Immature natural killer cell (primary cell): Measurements from ENCODE around the gene ARID1B. TPM values are rescaled to one million over a fixed set of nuclear protein-coding genes. Genes with fewer than 3 reads are reported as not detected.
A peak's percentile ranks its signal among the peaks of the same experiment; 100 is the strongest.

Experiments used
- DNase-seq, 3 donors: peaks; one replicate each; pipeline ENCODE4 v3.0.0; 2022; ENCODE audit warnings: mixed read lengths in 1 of 3
- H3K27ac Mint-ChIP-seq, 6 donors: one replicate each; pipeline ENCODE4 v1.8.0; 2020; ENCODE audit warnings: mixed read lengths in 6 of 6, mild to moderate bottlenecking in 5 of 6, inconsistent platforms in 4 of 6, moderate library complexity in 3 of 6
- H3K27me3 Mint-ChIP-seq, 3 donors: one replicate each; pipeline ENCODE4 v1.8.0; 2020 to 2021; ENCODE audit warnings: low read depth in 3 of 3, mild to moderate bottlenecking in 3 of 3, mixed read lengths in 3 of 3, moderate library complexity in 3 of 3, inconsistent platforms in 1 of 3
- H3K36me3 Mint-ChIP-seq, 3 donors: one replicate each; pipeline ENCODE4 v1.8.0; 2020; ENCODE audit warnings: mixed read lengths in 3 of 3, inconsistent platforms in 2 of 3, mild to moderate bottlenecking in 2 of 3
- H3K4me1 Mint-ChIP-seq, 2 donors: one replicate each; pipeline ENCODE4 v1.8.0; 2020; ENCODE audit warnings: inconsistent platforms in 2 of 2, mild to moderate bottlenecking in 2 of 2, mixed read lengths in 2 of 2, moderate library complexity in 1 of 2
- H3K4me3 Mint-ChIP-seq, 5 donors: one replicate each; pipeline ENCODE4 v1.8.0; 2020; ENCODE audit warnings: mild to moderate bottlenecking in 5 of 5, mixed read lengths in 5 of 5, inconsistent platforms in 3 of 5, moderate library complexity in 3 of 5
- H3K9me3 Mint-ChIP-seq, 6 donors: one replicate each; pipeline ENCODE4 v1.8.0; 2020; ENCODE audit warnings: mild to moderate bottlenecking in 6 of 6, mixed read lengths in 6 of 6, inconsistent platforms in 4 of 6, moderate library complexity in 3 of 6
- polyA plus RNA-seq, 3 donors: library from polyadenylated mRNA; unstranded; fragments of 300-500 nt; fragmentation: Illumina TruSeq; gene quantifications; one replicate each; pipeline ENCODE4 v1.2.3, GENCODE V29; 2021

ARID1B gene
- polyA plus RNA-seq, 3 donors from 2014 or later, result 7.6 to 18.1 (median 8.7) TPM

- H3K4me1 Mint-ChIP-seq, result peaks cover 57 to 85% of the 10 kb centered on the region in 2 donors
- no peaks in the 10 kb centered on the region for H3K9me3 Mint-ChIP-seq
- H3K4me3 Mint-ChIP-seq, result no peak overlapping the region
- no peaks in the 10 kb centered on the region for H3K36me3 Mint-ChIP-seq
- DNase-seq, result no peak
- peaks cover 0 to 2% (median 0%) of the 10 kb centered on the region in 3 donors for H3K27me3 Mint-ChIP-seq
- H3K27ac Mint-ChIP-seq, result no peak overlapping the region
These were observed 172.9 kb downstream of the ARID1B start for GRCh38 chr6:156950084-156950483.

GRCh38 chr6:156950531-156950930 lies 173.4 kb downstream of the ARID1B start:
- no peak overlapping the region for H3K27ac Mint-ChIP-seq
- no peaks in the 10 kb centered on the region for H3K9me3 Mint-ChIP-seq
- peaks cover 57 to 85% of the 10 kb centered on the region in 2 donors for H3K4me1 Mint-ChIP-seq
- H3K27me3 Mint-ChIP-seq, result peaks cover 0 to 2% (median 0%) of the 10 kb centered on the region in 3 donors
- H3K4me3 Mint-ChIP-seq, result no peak overlapping the region
- no peak for DNase-seq
- H3K36me3 Mint-ChIP-seq, result no peaks in the 10 kb centered on the region

DNA sequence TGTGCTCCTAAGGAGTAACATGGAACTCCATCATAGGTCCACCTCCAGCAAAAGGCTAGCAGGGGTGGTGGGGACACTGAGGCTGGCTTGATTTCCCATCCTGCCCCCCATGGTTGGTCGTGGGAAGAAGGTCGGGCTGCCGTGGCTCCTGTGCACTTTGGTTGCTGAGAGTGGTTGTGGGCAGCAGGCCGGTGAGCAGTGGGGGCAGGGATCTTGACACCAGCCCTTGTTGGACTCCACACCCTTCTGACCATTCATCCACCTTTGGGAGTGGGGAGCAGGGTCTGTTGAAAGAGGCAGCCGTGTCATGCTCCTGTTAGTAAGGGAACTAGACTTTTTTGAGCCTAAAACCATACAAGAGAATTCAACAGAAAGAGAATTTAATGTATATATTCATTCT lies 175.2 kb downstream of the ARID1B start:
- DNase-seq, result no peak
- Mint-ChIP-seq H3K27ac (peak overlapping the region in 4 of 6 donors; percentile 40 to 81 (median 60)), H3K4me3 (peak overlapping the region in 3 of 5 donors; percentile 20 to 47 (median 22)), H3K9me3 (no peaks in the 10 kb centered on the region), H3K27me3 (no peaks in the 10 kb centered on the region), H3K36me3 (no peaks in the 10 kb centered on the region), H3K4me1 (peaks cover 64 to 89% of the 10 kb centered on the region in 2 donors)

DNA sequence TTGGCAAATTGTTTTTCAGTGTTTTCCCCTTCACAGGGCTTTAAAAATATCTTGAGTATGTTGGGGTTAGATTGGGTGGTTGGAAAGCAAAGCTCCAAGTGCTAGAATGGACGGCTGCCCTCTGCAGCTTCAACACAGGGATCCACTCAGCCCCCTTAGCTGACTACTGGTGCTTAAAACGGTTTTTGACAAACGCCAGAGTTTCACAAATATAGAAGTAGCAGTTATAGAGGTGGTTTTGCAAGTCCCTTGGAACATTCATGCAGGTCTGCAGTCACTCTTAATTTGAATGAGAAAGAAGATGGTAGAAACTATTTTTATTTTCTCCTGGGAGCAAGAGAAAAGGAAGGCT lies 175.9 kb downstream of the ARID1B start:
- H3K9me3 Mint-ChIP-seq, result no peaks in the 10 kb centered on the region
- H3K27me3 Mint-ChIP-seq, result no peaks in the 10 kb centered on the region
- no peaks in the 10 kb centered on the region for H3K36me3 Mint-ChIP-seq
- peak overlapping the region in 1 of 6 donors; percentile 69 for H3K27ac Mint-ChIP-seq
- peaks cover 71 to 95% of the 10 kb centered on the region in 2 donors for H3K4me1 Mint-ChIP-seq
- H3K4me3 Mint-ChIP-seq, result peak overlapping the region in 1 of 5 donors; percentile 34
- no peak for DNase-seq

DNA sequence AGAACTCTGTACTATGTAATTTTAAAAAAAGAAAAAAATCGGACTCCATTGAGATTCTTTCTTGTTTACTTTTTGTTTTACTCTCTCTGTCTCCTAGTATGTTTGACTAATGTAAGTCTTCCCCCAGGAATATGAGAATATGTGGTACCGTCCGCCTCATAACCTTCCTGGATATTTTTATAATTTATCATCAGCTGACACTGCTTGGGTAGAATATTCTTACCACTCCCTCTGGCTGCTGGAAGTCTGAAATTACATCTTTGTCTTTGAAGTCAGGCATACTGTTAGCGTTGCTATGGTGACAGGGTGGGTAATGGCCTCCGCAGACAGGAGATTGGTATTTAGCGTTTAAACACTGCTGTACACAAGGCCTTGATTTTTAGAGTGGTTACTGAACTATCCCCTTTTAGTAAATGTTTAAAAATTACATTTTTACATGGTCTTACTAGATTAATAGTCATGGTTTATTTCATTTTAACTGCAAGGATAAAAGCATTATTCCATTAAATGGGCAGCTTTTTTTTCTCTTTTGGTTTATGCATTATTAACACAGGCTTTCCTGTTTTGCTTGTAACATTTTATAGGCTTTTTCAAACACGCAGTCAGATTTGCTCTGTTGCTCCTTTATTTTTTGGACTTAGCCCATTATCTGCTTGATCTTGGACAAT lies 176.4 kb downstream of the ARID1B start:
- peak overlapping the region in 3 of 6 donors; percentile 39 to 69 (median 58) for H3K27ac Mint-ChIP-seq
- peak overlapping the region in 2 of 5 donors; percentile 6 to 34 for H3K4me3 Mint-ChIP-seq
- peak; percentile 15 to 38 (median 17) for DNase-seq
- H3K27me3 Mint-ChIP-seq, result no peaks in the 10 kb centered on the region
- peaks cover 75 to 96% of the 10 kb centered on the region in 2 donors for H3K4me1 Mint-ChIP-seq
- no peaks in the 10 kb centered on the region for H3K9me3 Mint-ChIP-seq
- H3K36me3 Mint-ChIP-seq, result no peaks in the 10 kb centered on the region

DNA sequence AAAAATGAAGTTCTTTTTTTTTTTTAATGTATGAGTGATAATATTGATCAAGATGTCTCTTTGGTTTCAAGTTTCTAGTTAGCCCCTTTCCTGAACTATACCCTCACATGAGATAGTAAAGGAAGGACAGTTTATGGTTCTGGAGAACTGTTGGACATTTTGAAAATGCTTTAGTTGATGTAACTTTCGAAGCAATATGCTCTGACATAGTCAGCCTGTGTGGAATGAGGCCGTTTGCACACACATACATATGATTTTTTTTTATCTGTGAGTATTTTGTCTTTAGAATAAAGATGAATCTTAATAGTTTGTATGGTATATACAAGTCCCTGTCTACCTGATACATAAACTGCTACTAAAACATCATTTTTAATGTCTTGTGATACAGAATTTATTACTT lies 177.0 kb downstream of the ARID1B start:
- no peak for DNase-seq
- Mint-ChIP-seq H3K27ac (peak overlapping the region in 1 of 6 donors; percentile 69), H3K27me3 (no peaks in the 10 kb centered on the region), H3K4me3 (no peak overlapping the region), H3K36me3 (no peaks in the 10 kb centered on the region), H3K9me3 (no peaks in the 10 kb centered on the region), H3K4me1 (peaks cover 71 to 96% of the 10 kb centered on the region in 2 donors)

GRCh38 chr6:156954816-156955215 lies 177.6 kb downstream of the ARID1B start:
- Mint-ChIP-seq H3K36me3 (no peaks in the 10 kb centered on the region), H3K27ac (peak overlapping the region in 2 of 6 donors; percentile 9 to 51), H3K27me3 (no peaks in the 10 kb centered on the region), H3K4me1 (peaks cover 69 to 94% of the 10 kb centered on the region in 2 donors), H3K9me3 (no peaks in the 10 kb centered on the region), H3K4me3 (peak overlapping the region in 1 of 5 donors; percentile 24)
- DNase-seq, result no peak

DNA sequence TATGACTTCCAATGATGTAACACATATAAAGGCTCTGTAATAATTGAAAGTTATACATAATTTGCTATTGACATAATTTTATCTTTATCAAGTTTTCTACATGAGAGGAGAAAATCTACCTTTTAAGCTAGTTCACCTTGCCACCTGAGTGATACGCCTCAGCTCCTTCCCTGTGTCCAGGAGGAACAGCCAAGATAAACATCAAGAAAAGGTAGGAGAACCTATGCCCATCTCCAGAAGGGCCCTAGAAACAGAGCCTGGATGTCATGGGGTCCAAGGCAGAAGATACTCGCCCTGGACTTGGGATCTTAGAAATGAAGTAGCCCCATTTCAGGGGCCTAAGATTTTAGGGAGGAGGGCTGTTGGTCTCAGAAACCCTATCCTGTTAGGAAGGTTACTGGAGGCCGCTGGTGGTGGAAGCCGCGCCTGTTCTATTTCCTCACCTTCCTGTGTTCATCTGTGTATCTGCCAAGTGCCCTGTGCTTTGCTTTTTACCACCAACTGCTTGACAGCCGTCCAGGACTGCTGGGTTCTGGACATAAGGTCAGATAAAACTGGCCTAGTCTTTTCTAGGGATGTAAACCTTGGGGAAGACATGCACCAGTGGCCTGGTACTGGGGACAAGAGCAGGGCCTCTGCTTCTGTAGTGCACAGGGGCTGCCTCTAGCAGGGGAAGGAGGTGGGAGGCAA lies 178.5 kb downstream of the ARID1B start:
- DNase-seq, result no peak
- H3K9me3 Mint-ChIP-seq, result no peaks in the 10 kb centered on the region
- H3K36me3 Mint-ChIP-seq, result no peaks in the 10 kb centered on the region
- no peak overlapping the region for H3K4me3 Mint-ChIP-seq
- no peaks in the 10 kb centered on the region for H3K27me3 Mint-ChIP-seq
- peak overlapping the region in 2 of 6 donors; percentile 4 to 31 for H3K27ac Mint-ChIP-seq
- H3K4me1 Mint-ChIP-seq, result peaks cover 66 to 86% of the 10 kb centered on the region in 2 donors

GRCh38 chr6:156956286-156956685 lies 179.1 kb downstream of the ARID1B start:
- H3K9me3 Mint-ChIP-seq, result no peaks in the 10 kb centered on the region
- peaks cover 0 to 1% (median 0%) of the 10 kb centered on the region in 3 donors for H3K27me3 Mint-ChIP-seq
- H3K4me3 Mint-ChIP-seq, result peak overlapping the region in 1 of 5 donors; percentile 6
- no peaks in the 10 kb centered on the region for H3K36me3 Mint-ChIP-seq
- peaks cover 66 to 80% of the 10 kb centered on the region in 2 donors for H3K4me1 Mint-ChIP-seq
- no peak overlapping the region for H3K27ac Mint-ChIP-seq
- no peak for DNase-seq

- H3K9me3 Mint-ChIP-seq, result no peaks in the 10 kb centered on the region
- H3K27me3 Mint-ChIP-seq, result peaks cover 0 to 3% (median 0%) of the 10 kb centered on the region in 3 donors
- H3K4me3 Mint-ChIP-seq, result no peak overlapping the region
- H3K4me1 Mint-ChIP-seq, result peaks cover 59 to 72% of the 10 kb centered on the region in 2 donors
- H3K36me3 Mint-ChIP-seq, result no peaks in the 10 kb centered on the region
- no peak for DNase-seq
- H3K27ac Mint-ChIP-seq, result peak overlapping the region in 1 of 6 donors; percentile 3
These were observed 180.9 kb downstream of the ARID1B start for GRCh38 chr6:156957931-156958547.

GRCh38 chr6:156960525-156960924 lies 183.3 kb downstream of the ARID1B start:
- H3K27ac Mint-ChIP-seq, result peak overlapping the region in 1 of 6 donors; percentile 37
- DNase-seq, result no peak
- peaks cover 58 to 72% of the 10 kb centered on the region in 2 donors for H3K4me1 Mint-ChIP-seq
- peaks cover 0 to 3% (median 0%) of the 10 kb centered on the region in 3 donors for H3K27me3 Mint-ChIP-seq
- no peaks in the 10 kb centered on the region for H3K9me3 Mint-ChIP-seq
- H3K36me3 Mint-ChIP-seq, result no peaks in the 10 kb centered on the region
- H3K4me3 Mint-ChIP-seq, result no peak overlapping the region

- H3K4me3 Mint-ChIP-seq, result no peak overlapping the region
- no peaks in the 10 kb centered on the region for H3K9me3 Mint-ChIP-seq
- peaks cover 53 to 70% of the 10 kb centered on the region in 2 donors for H3K4me1 Mint-ChIP-seq
- H3K27me3 Mint-ChIP-seq, result peaks cover 0 to 3% (median 0%) of the 10 kb centered on the region in 3 donors
- no peak for DNase-seq
- H3K36me3 Mint-ChIP-seq, result no peaks in the 10 kb centered on the region
- H3K27ac Mint-ChIP-seq, result no peak overlapping the region
These were observed 184.2 kb downstream of the ARID1B start for GRCh38 chr6:156961282-156961892.

DNA sequence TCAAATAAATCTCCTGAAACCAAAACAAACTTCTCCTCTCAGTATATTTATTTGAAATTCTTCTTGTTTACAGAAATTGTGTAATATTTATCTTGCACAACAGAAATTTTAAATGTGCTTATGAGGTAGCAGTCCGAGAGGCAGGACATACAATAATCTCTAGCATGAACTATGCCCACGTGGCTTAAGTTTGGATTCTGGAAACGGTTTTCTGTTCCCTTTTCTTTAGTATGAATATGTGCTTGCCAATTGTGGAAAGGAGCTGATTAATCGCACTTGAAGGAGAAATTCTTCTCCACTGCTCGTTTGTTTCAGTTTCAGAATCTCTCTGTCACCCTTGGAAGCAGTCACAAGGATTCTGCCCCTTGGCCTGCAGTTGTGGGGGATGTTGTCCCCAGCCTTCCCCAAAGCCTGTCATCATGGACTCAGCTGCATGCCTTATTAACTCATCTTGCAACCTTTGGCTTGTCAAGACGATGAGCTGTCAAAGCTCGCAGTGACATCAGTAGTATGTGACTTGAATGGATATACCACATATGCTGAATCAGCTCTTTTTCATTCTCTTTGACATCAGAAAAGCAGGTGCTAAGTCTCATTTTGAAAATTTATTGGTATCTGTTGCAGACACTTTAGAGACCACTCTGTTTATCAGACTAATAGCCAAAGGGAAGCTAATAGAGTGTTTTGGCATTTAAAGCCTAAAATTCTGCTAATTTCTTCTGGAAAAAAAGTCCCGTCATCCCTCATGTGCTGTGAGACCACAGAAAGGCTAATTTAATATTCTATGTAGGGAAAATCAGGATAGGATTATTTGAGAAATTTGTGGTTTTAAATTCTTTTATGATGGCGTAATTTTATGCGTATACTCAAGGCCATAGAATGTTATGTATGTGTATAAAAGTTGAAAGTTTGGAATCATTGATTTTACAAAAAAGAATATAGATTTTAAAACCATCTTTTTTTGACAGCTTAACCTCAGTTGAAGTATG lies 186.8 kb downstream of the ARID1B start:
- H3K27ac Mint-ChIP-seq, result peak overlapping the region in 1 of 6 donors; percentile 20
- H3K4me3 Mint-ChIP-seq, result peak overlapping the region in 3 of 5 donors; percentile 5 to 63 (median 13)
- no peak for DNase-seq
- H3K9me3 Mint-ChIP-seq, result no peaks in the 10 kb centered on the region
- peaks cover 43 to 65% of the 10 kb centered on the region in 2 donors for H3K4me1 Mint-ChIP-seq
- H3K36me3 Mint-ChIP-seq, result no peaks in the 10 kb centered on the region
- H3K27me3 Mint-ChIP-seq, result peaks cover 0 to 3% (median 2%) of the 10 kb centered on the region in 3 donors
